ENCODE results near the gene ST6GALNAC3.

DNA sequence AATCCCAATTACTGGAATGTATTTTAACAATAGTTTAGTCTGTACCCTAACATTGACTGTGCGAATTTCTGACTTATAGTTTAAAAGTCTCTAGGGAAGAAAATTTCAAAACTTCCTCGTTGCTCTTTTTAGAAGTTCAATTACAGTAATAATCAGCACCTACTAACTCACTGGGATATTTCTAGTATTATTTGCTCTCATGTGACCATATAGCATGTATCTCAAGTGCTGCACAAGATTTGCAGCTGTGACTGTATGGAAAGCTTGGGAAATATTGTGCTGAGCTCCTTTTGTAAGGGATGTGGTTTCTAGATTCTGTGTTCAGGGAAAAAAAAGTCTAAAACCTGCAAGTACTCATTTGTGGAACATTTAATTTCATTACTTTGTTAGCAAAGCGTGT, 153.1 kb downstream of the ST6GALNAC3 start:
- TF ChIP-seq GATA3 (IDR thresholded peaks at IDR 0.05; ENCODE audit: low read depth, low read length) = no peak
- TF ChIP-seq GATA2 (IDR thresholded peaks at IDR 0.05; ENCODE audit: low read depth, low read length) = no peak
